GM12878 (cell line): ENCODE results near the gene PTCH2. TPM values are rescaled to one million over a fixed set of nuclear protein-coding genes. Genes with fewer than 3 reads are reported as not detected.

Experiments
- ATAC-seq: fragments of 200-7000 bp; cut with Tn5 transposase; 3 replicates; pipeline ENCODE4 v1.9.1; 2020; ENCODE audit warnings: mild to moderate bottlenecking, moderate library complexity
- BruUV-seq: library from RNA; stranded (reverse); fragments of 400-500 nt; replicated peaks from 2 replicates; lab custom pipeline; 2021; lab: Mats Ljungman, UMichigan
- CTCF ChIA-PET: fragments of 300-600 bp; sonication (Branson Sonifier 250); formaldehyde crosslinking; extraction: SDS; loops from one replicate; lab custom pipeline; 2021; ENCODE audit warnings: inconsistent platforms; lab: Yijun Ruan, JAX
- POLR2A ChIA-PET: fragments of 350-600 bp; formaldehyde crosslinking; extraction: SDS; loops from one replicate; lab custom pipeline; 2021; ENCODE audit warnings: inconsistent platforms; lab: Charles Lee
- RAD21 ChIA-PET: fragments of 300-600 bp; sonication (Branson Sonifier 250); formaldehyde crosslinking; loops from one replicate; lab custom pipeline; 2023; ENCODE audit warnings: antibody characterized with exemption; ENCODE audit not compliant: unreplicated experiment; lab: Charles Lee
- SMC1A ChIA-PET: fragments of 300-600 bp; sonication (Branson Sonifier 250); formaldehyde crosslinking; loops from one replicate; lab custom pipeline; 2023; ENCODE audit not compliant: unreplicated experiment, uncharacterized antibody; lab: Charles Lee
- DNase-seq: peaks from one replicate; pipeline ENCODE4 v3.0.0-alpha.2; 2011; ENCODE audit warnings: low read depth, low spot score
- FAIRE-seq: peaks from 3 replicates; lab custom pipeline; 2011; peaks lifted over from hg19 to GRCh38; lab: Jason Lieb, UNC
- H2AFZ ChIP-seq: 2 replicates; pipeline ENCODE4 v1.6.0; 2011; ENCODE audit warnings: low read depth, low read length, control low read depth; ENCODE audit not compliant: control insufficient read depth
- H3K27ac ChIP-seq: 2 replicates; pipeline ENCODE4 v1.5.1; 2011; ENCODE audit warnings: control low read depth; ENCODE audit not compliant: control insufficient read depth, insufficient read depth
- H3K27me3 ChIP-seq, 2 experiments: replicated peaks in 1 of 2; 2 replicates each; pipeline versions ENCODE4 v1.6.0 to v1.6.1; 2011; ENCODE audit warnings: low read length in 1 of 2; ENCODE audit not compliant: control insufficient read depth in 2 of 2, insufficient read depth in 2 of 2
- H3K36me3 ChIP-seq, 2 experiments: 2 replicates each; pipeline ENCODE4 v1.5.1; 2011; ENCODE audit warnings: low read length in 1 of 2; ENCODE audit not compliant: control insufficient read depth in 2 of 2, insufficient read depth in 2 of 2
- H3K4me1 ChIP-seq: 2 replicates; pipeline ENCODE4 v1.6.1; 2011; ENCODE audit warnings: mild to moderate bottlenecking, low read length, moderate library complexity, mixed read lengths; ENCODE audit not compliant: control insufficient read depth, insufficient read depth
- H3K4me2 ChIP-seq: 2 replicates; pipeline ENCODE4 v1.6.0; 2011; ENCODE audit warnings: control low read depth; ENCODE audit not compliant: control insufficient read depth, insufficient read depth
- H3K4me3 ChIP-seq: fragments of 200-600 bp; sonication (generic); 2 replicates; pipeline ENCODE4 v1.5.1; 2016
- H3K79me2 ChIP-seq: 2 replicates; pipeline ENCODE4 v1.6.0; 2011; ENCODE audit warnings: low read length; ENCODE audit not compliant: control insufficient read depth, insufficient read depth
- H3K9ac ChIP-seq: 2 replicates; pipeline ENCODE4 v1.8.0; 2011; ENCODE audit warnings: low read length, control low read depth, mixed read lengths; ENCODE audit not compliant: control insufficient read depth, insufficient read depth
- H3K9me3 ChIP-seq: replicated peaks from 3 replicates; pipeline ENCODE4 v1.5.1; 2011; ENCODE audit warnings: mild to moderate bottlenecking, low read length; ENCODE audit not compliant: control insufficient read depth, insufficient read depth
- H4K20me1 ChIP-seq: 2 replicates; pipeline ENCODE4 v1.6.0; 2011; ENCODE audit not compliant: control insufficient read depth, insufficient read depth
- BMI1 ChIP-seq: fragments of 450-650 bp; IDR thresholded peaks from 2 replicates; pipeline ENCODE4 v1.6.1; 2016; ENCODE audit warnings: mild to moderate bottlenecking, moderate library complexity, borderline replicate concordance
- CHD1 ChIP-seq: IDR thresholded peaks from 2 replicates; pipeline ENCODE4 v1.6.1; 2012; ENCODE audit warnings: low read depth, low read length, improper control_type of control experiment
- FOXM1 ChIP-seq: IDR thresholded peaks from 2 replicates; pipeline ENCODE4 v1.6.1; 2012; ENCODE audit warnings: low read depth, mild to moderate bottlenecking, inconsistent platforms, low read length, moderate library complexity
- IKZF1 ChIP-seq: fragments of 450-650 bp; conservative IDR thresholded peaks from 2 replicates; pipeline ENCODE4 v1.6.1; 2017; ENCODE audit warnings: antibody characterized with exemption, mild to moderate bottlenecking
- POLR2AphosphoS5 ChIP-seq: IDR thresholded peaks from 2 replicates; pipeline ENCODE4 v1.6.1; 2011; ENCODE audit warnings: mild to moderate bottlenecking, low read length, inconsistent platforms
- TCF7 ChIP-seq: IDR thresholded peaks from 2 replicates; pipeline ENCODE4 v1.6.1; 2014; ENCODE audit warnings: antibody characterized with exemption, borderline replicate concordance
- whole genome bisulfite sequencing: methylation state at CpG from one replicate; pipeline ENCODE4 v1.1.6; 2016; ENCODE audit warnings: low lambda C conversion rate; ENCODE audit not compliant: insufficient replicate concordance, insufficient coverage; ENCODE audit errors: missing lambda C conversion rate; 5-methylcytosine and 5-hydroxymethylcytosine counted together
- in situ Hi-C: fragments of 300-500 bp; cut with MboI; formaldehyde crosslinking; loops from 9 replicates; pipeline ENCODE4 v1.14.3; 2018; ENCODE audit warnings: mixed read lengths
- intact Hi-C: fragments of 100-400 bp; cut with micrococcal nuclease; formaldehyde crosslinking; loops from one replicate; pipeline ENCODE4 v1.14.2; 2022; ENCODE audit not compliant: unreplicated experiment
- polyA plus RNA-seq, 11 experiments: library from polyadenylated mRNA; depleted of rRNA in 4 of 11; unstranded in 6 of 11; stranded (reverse) in 5 of 11; fragments of >200 nt; fragmentation: Nextera tagmentation in 4 of 11; fragmentation: Illumina TruSeq in 1 of 11; extraction: Ambion mirVana in 4 of 11; extraction: Trizol in 1 of 11; gene quantifications; 1 replicate in 1 of 11; 2 replicates in 10 of 11; pipeline versions ENCODE4 v1.2.1 to v1.2.3, GENCODE V29; 2011 to 2016; ENCODE audit warnings: inconsistent platforms in 2 of 11, missing spikeins in 2 of 11, low read depth in 1 of 11
- total RNA-seq, 4 experiments: library from RNA; depleted of rRNA in 3 of 4; stranded (reverse); fragments of >200 nt in 3 of 4; fragmentation: Illumina TruSeq in 1 of 4; extraction: Trizol in 1 of 4; gene quantifications; 2 replicates each; pipeline versions ENCODE4 v1.2.1 to v1.2.3, GENCODE V29; 2013 to 2021
- TF ChIP-seq, protein P1 (sequence below): fragments of 450-650 bp; IDR thresholded peaks from 2 replicates; pipeline ENCODE4 v1.6.1; 2018; ENCODE audit warnings: borderline replicate concordance, mild to moderate bottlenecking; ENCODE audit not compliant: partially characterized antibody
- TF ChIP-seq, protein P2 (sequence below): fragments of 450-650 bp; formaldehyde crosslinking; IDR thresholded peaks from 2 replicates; pipeline ENCODE4 v1.4.0; 2020; ENCODE audit warnings: mild to moderate bottlenecking, moderate library complexity
- TF ChIP-seq, protein P3 (sequence below), 3 experiments: IDR thresholded peaks in 2 of 3; conservative IDR thresholded peaks in 1 of 3; 2 replicates each; pipeline ENCODE4 v1.5.1; 2011; ENCODE audit warnings: low read depth in 3 of 3, low read length in 3 of 3, mild to moderate bottlenecking in 3 of 3, control low read depth in 2 of 3, moderate library complexity in 2 of 3, inconsistent platforms in 1 of 3, mixed read lengths in 1 of 3; ENCODE audit not compliant: control insufficient read depth in 2 of 3, insufficient read depth in 1 of 3; ENCODE audit errors: extremely low read depth in 1 of 3

Gene PTCH2
- total and polyA plus RNA-seq, 10 of the 15 experiments (the other 5 are each of a cell fraction or from before 2014, with no cell fraction given), result 0.03 to 8.4 (median 0.10) TPM

GRCh38 chr1:44817307-44817706 is 25.7 kb downstream of the PTCH2 start:
- Histone ChIP-seq H3K9ac (no peak overlapping the region), H3K4me3 (no peak overlapping the region), H3K36me3 (no peaks in the 10 kb centered on the region; a peak in 1 of 4 replicates), H3K4me2 (no peak overlapping the region), H3K9me3 (no peaks in the 10 kb centered on the region), H3K27ac (no peak overlapping the region), H3K79me2 (no peaks in the 10 kb centered on the region), H3K27me3 (no peaks in the 10 kb centered on the region), H4K20me1 (no peaks in the 10 kb centered on the region), H3K4me1 (peaks cover 7% of the 10 kb centered on the region), H2AFZ (no peak overlapping the region)
- ChIA-PET CTCF (interaction anchor here (0.8 to 4.7 kb wide), 7 partner anchors 9 to 675 kb away, joined by 3 to 45 read pairs (median 6); partner anchors contain the start of genes BTBD19, DYNLT4, PLK3 and RNU5D-1), RAD21 (interaction anchor here (1.4 to 3.2 kb wide), 2 partner anchors 17 to 96 kb away, joined by 4 to 23 read pairs; partner anchors contain the start of gene PLK3), POLR2A (interaction anchor here (1.0 to 5.9 kb wide), 6 partner anchors 8 to 95 kb away, joined by 3 to 56 read pairs (median 16); partner anchors contain the start of genes BEST4, BTBD19, DYNLT4 and PLK3), SMC1A (interaction anchor here (0.7 to 5.9 kb wide), 4 partner anchors 8 to 86 kb away, joined by 3 to 52 read pairs (median 4); partner anchors contain the start of genes BTBD19, DYNLT4 and PLK3)
- ATAC-seq (no peak), FAIRE-seq (no peak), DNase-seq (no peak)
- TF ChIP-seq, protein P1, sequence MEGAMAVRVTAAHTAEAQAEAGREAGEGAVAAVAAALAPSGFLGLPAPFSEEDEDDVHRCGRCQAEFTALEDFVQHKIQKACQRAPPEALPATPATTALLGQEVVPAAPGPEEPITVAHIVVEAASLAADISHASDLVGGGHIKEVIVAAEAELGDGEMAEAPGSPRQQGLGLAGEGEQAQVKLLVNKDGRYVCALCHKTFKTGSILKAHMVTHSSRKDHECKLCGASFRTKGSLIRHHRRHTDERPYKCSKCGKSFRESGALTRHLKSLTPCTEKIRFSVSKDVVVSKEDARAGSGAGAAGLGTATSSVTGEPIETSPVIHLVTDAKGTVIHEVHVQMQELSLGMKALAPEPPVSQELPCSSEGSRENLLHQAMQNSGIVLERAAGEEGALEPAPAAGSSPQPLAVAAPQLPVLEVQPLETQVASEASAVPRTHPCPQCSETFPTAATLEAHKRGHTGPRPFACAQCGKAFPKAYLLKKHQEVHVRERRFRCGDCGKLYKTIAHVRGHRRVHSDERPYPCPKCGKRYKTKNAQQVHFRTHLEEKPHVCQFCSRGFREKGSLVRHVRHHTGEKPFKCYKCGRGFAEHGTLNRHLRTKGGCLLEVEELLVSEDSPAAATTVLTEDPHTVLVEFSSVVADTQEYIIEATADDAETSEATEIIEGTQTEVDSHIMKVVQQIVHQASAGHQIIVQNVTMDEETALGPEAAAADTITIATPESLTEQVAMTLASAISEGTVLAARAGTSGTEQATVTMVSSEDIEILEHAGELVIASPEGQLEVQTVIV, result no peak
- TF ChIP-seq BMI1 (no peak), IKZF1 (no peak), TCF7 (no peak), CHD1 (no peak), POLR2AphosphoS5 (no peak), FOXM1 (no peak)
- TF ChIP-seq, protein P2, sequence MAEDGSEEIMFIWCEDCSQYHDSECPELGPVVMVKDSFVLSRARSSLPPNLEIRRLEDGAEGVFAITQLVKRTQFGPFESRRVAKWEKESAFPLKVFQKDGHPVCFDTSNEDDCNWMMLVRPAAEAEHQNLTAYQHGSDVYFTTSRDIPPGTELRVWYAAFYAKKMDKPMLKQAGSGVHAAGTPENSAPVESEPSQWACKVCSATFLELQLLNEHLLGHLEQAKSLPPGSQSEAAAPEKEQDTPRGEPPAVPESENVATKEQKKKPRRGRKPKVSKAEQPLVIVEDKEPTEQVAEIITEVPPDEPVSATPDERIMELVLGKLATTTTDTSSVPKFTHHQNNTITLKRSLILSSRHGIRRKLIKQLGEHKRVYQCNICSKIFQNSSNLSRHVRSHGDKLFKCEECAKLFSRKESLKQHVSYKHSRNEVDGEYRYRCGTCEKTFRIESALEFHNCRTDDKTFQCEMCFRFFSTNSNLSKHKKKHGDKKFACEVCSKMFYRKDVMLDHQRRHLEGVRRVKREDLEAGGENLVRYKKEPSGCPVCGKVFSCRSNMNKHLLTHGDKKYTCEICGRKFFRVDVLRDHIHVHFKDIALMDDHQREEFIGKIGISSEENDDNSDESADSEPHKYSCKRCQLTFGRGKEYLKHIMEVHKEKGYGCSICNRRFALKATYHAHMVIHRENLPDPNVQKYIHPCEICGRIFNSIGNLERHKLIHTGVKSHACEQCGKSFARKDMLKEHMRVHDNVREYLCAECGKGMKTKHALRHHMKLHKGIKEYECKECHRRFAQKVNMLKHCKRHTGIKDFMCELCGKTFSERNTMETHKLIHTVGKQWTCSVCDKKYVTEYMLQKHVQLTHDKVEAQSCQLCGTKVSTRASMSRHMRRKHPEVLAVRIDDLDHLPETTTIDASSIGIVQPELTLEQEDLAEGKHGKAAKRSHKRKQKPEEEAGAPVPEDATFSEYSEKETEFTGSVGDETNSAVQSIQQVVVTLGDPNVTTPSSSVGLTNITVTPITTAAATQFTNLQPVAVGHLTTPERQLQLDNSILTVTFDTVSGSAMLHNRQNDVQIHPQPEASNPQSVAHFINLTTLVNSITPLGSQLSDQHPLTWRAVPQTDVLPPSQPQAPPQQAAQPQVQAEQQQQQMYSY (CRISPR knock-in tag), result no peak
- TF ChIP-seq, protein P3, sequence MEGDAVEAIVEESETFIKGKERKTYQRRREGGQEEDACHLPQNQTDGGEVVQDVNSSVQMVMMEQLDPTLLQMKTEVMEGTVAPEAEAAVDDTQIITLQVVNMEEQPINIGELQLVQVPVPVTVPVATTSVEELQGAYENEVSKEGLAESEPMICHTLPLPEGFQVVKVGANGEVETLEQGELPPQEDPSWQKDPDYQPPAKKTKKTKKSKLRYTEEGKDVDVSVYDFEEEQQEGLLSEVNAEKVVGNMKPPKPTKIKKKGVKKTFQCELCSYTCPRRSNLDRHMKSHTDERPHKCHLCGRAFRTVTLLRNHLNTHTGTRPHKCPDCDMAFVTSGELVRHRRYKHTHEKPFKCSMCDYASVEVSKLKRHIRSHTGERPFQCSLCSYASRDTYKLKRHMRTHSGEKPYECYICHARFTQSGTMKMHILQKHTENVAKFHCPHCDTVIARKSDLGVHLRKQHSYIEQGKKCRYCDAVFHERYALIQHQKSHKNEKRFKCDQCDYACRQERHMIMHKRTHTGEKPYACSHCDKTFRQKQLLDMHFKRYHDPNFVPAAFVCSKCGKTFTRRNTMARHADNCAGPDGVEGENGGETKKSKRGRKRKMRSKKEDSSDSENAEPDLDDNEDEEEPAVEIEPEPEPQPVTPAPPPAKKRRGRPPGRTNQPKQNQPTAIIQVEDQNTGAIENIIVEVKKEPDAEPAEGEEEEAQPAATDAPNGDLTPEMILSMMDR (IDR thresholded peaks at IDR 0.05 in 2 of 3, conservative IDR thresholded peaks at IDR 0.05 in 1 of 3; ENCODE audit: control insufficient read depth in 2 of 3, extremely low read depth in 1 of 3, insufficient read depth in 1 of 3, low read depth in 3 of 3, low read length in 3 of 3), result no peak
- 98% methylated on average over 2 of the region's 2 CpGs for WGBS
- intact Hi-C loops, result loop anchor here (5.0 kb wide), 1 partner anchor 40 kb away; the partner anchor contains the start of gene RPS8
- in situ Hi-C loops, result no loop called here
- no TSS peak for BruUV-seq
